ENCODE results near the gene TK1. TPM values are rescaled to one million over a fixed set of nuclear protein-coding genes. Genes with fewer than 3 reads are reported as not detected.
A peak's percentile ranks its signal among the peaks of the same experiment; 100 is the strongest.

Gene TK1
- polyA plus RNA-seq, 2 of the 4 experiments (the other 2 are of a cell fraction), result 90.9 to 355 TPM

- no peak for FAIRE-seq
- H3K4me1 ChIP-seq, result no peaks in the 10 kb centered on the region
- H3K27ac ChIP-seq, result no peak overlapping the region
- DNase-seq (ENCODE audit: low read depth in 1 of 2, low spot score in 1 of 2), result no peak
- H3K4me2 ChIP-seq, result no peak overlapping the region
- ChIA-PET CTCF (no interaction called here), POLR2A (no interaction called here)
- ATAC-seq, result no peak
- no peak overlapping the region for H3K4me3 ChIP-seq
- H3K9me3 ChIP-seq, result no peaks in the 10 kb centered on the region
- TF ChIP-seq ATOH8 (CRISPR knock-in tag; IDR thresholded peaks at IDR 0.05; ENCODE audit: low read depth) (no peak), MAZ (IDR thresholded peaks at IDR 0.05; ENCODE audit: borderline replicate concordance, low read depth, low read length) (no peak)
- WGBS (ENCODE audit: missing lambda C conversion rate), result 87% methylated on average over 10 of the region's 10 CpGs
Measured at GRCh38 chr17:78159575-78160158, 27.2 kb downstream of the TK1 start.

GRCh38 chr17:78154903-78155811 is 31.7 kb downstream of the TK1 start:
- POLR2A ChIA-PET, result interaction anchor here (0.6 to 0.7 kb wide), 2 partner anchors 14 to 832 kb away, joined by 3 read pairs; no protein-coding TSS in a partner anchor
- WGBS (ENCODE audit: missing lambda C conversion rate), result 90% methylated on average over 11 of the region's 11 CpGs

GRCh38 chr17:78151514-78152008 is 35.3 kb downstream of the TK1 start:
- WGBS (ENCODE audit: missing lambda C conversion rate), result 29% methylated on average over 7 of the region's 7 CpGs
- ChIA-PET CTCF (interaction anchor here (1.0 to 24.0 kb wide), 6 partner anchors 9 to 99 kb away, joined by 3 to 295 read pairs (median 3); partner anchors contain the start of gene SYNGR2), POLR2A (interaction anchor here (1.0 to 1.6 kb wide), 2 partner anchors 10 to 11 kb away, joined by 4 to 7 read pairs; no protein-coding TSS in a partner anchor)
- H3K27ac ChIP-seq, result peak overlapping the region; percentile 59 to 85
- no peak for FAIRE-seq
- peak overlapping the region; percentile 73 for H3K4me2 ChIP-seq
- H3K4me3 ChIP-seq, result no peak overlapping the region
- peaks cover 30% of the 10 kb centered on the region for H3K4me1 ChIP-seq
- peak; percentile 70 to 81 for ATAC-seq
- H3K9me3 ChIP-seq, result no peaks in the 10 kb centered on the region
- DNase-seq (ENCODE audit: low read depth in 1 of 2, low spot score in 1 of 2), result peak; percentile 79 to 93
- no peak for TF ChIP-seq NFE2L2 (conservative IDR thresholded peaks at IDR 0.05; ENCODE audit: low read length)
- TF ChIP-seq EHF (CRISPR knock-in tag; IDR thresholded peaks at IDR 0.05), result no peak
- no peak for TF ChIP-seq POLR2A (IDR thresholded peaks at IDR 0.05; ENCODE audit: low read length)
- no peak for TF ChIP-seq FOXS1 (CRISPR knock-in tag; IDR thresholded peaks at IDR 0.05)
- TF ChIP-seq MAX (IDR thresholded peaks at IDR 0.05), result 0 out of 2 replicates have a peak, but pooled peaks have one; percentile 11
- no peak for TF ChIP-seq CHD2 (IDR thresholded peaks at IDR 0.05; ENCODE audit: low read length, partially characterized antibody)
- TF ChIP-seq ESRRA (IDR thresholded peaks at IDR 0.05; ENCODE audit: borderline replicate concordance, low read length), result no peak

More at GRCh38 chr17:78154903-78155811, 31.7 kb downstream of the TK1 start:
- Histone ChIP-seq H3K4me3 (no peak overlapping the region), H3K4me1 (peaks cover 19% of the 10 kb centered on the region), H3K4me2 (no peak overlapping the region), H3K27ac (no peak overlapping the region), H3K9me3 (no peaks in the 10 kb centered on the region)
- FAIRE-seq (no peak), DNase-seq (ENCODE audit: low read depth in 1 of 2, low spot score in 1 of 2) (no peak), ATAC-seq (no peak)
- CTCF ChIA-PET, result interaction anchor here (0.6 to 24.0 kb wide), 3 partner anchors 13 to 255 kb away, joined by 3 to 295 read pairs (median 3); partner anchors contain the start of gene SYNGR2
- no peak for TF ChIP-seq RCOR1 (IDR thresholded peaks at IDR 0.05; ENCODE audit: low read depth, low read length)
- TF ChIP-seq MAFK (IDR thresholded peaks at IDR 0.05; ENCODE audit: partially characterized antibody), result peak; percentile 71

GRCh38 chr17:78148286-78149016 is 38.4 kb downstream of the TK1 start:
- POLR2A ChIA-PET, result no interaction called here

More at GRCh38 chr17:78148286-78149016, 38.4 kb downstream of the TK1 start:
- CTCF ChIA-PET, result interaction anchor here (1.0 to 24.0 kb wide), 6 partner anchors 10 to 64 kb away, joined by 3 to 295 read pairs (median 11); partner anchors contain the start of gene SYNGR2
- WGBS (ENCODE audit: missing lambda C conversion rate), result 79% methylated on average over 14 of the region's 14 CpGs
- no peak for TF ChIP-seq ZC3H11A (IDR thresholded peaks at IDR 0.05)
- no peak for TF ChIP-seq FOSB (CRISPR knock-in tag; IDR thresholded peaks at IDR 0.05)
- TF ChIP-seq TFCP2L1 (CRISPR knock-in tag; IDR thresholded peaks at IDR 0.05), result no peak
- TF ChIP-seq POLR2AphosphoS2 (conservative IDR thresholded peaks at IDR 0.05; ENCODE audit: low read length), result no peak
- TF ChIP-seq SREBF2 (IDR thresholded peaks at IDR 0.05), result no peak
- no peak for TF ChIP-seq ZFP36 (IDR thresholded peaks at IDR 0.05; ENCODE audit: borderline replicate concordance, partially characterized antibody)
- TF ChIP-seq EHF (CRISPR knock-in tag; IDR thresholded peaks at IDR 0.05), result no peak
- no peak for TF ChIP-seq ZSCAN20 (CRISPR knock-in tag; IDR thresholded peaks at IDR 0.05)
- Histone ChIP-seq H3K4me3 (no peak overlapping the region), H3K9me3 (no peaks in the 10 kb centered on the region), H3K4me2 (no peak overlapping the region), H3K4me1 (peaks cover 50% of the 10 kb centered on the region), H3K27ac (peak overlapping the region in 1 of 2 experiments; percentile 41; a peak in 2 of 6 replicates)
- DNase-seq (ENCODE audit: low read depth in 1 of 2, low spot score in 1 of 2) (no peak), ATAC-seq (no peak), FAIRE-seq (no peak)
